ENCODE measurements around the gene CTXND1.
"Not testable (repeated sequence)": the region's sequence is repeated elsewhere in the genome, so short reads cannot be mapped to it uniquely, and the experiment has no call there.

The CTXND1 gene

GRCh38 chr15:80252121-80252518, at the start of gene CTXND1:
Gene CTXND1, minus strand, starts transcription at chr15:80252213. Its CDS starts 50,264 bp downstream, at chr15:80201949.
- no peak for DNase-seq

- no peak for DNase-seq
Observed at GRCh38 chr15:80301472-80301871, 49.5 kb upstream of the CTXND1 start.

GRCh38 chr15:80295777-80296176, 43.8 kb upstream of the CTXND1 start:
- not testable (repeated sequence) for DNase-seq

GRCh38 chr15:80292079-80292478, 40.1 kb upstream of the CTXND1 start:
- DNase-seq = no peak

- DNase-seq = not testable (repeated sequence)
Observed at GRCh38 chr15:80290891-80291290, 38.9 kb upstream of the CTXND1 start.

- no peak for DNase-seq
Observed at GRCh38 chr15:80289528-80290495, 37.8 kb upstream of the CTXND1 start.

GRCh38 chr15:80288131-80288530, 36.1 kb upstream of the CTXND1 start:
- DNase-seq = no peak

GRCh38 chr15:80286055-80286454, 34.0 kb upstream of the CTXND1 start:
- no peak for DNase-seq

- no peak for DNase-seq
Observed at GRCh38 chr15:80285379-80285778, 33.4 kb upstream of the CTXND1 start.

GRCh38 chr15:80283531-80283930, 31.5 kb upstream of the CTXND1 start:
- DNase-seq = no peak

- DNase-seq = no peak
Observed at GRCh38 chr15:80277147-80277546, 25.1 kb upstream of the CTXND1 start.

GRCh38 chr15:80275961-80276360, 23.9 kb upstream of the CTXND1 start:
- no peak for DNase-seq

GRCh38 chr15:80274996-80275395, 23.0 kb upstream of the CTXND1 start:
- no peak for DNase-seq

- no peak for DNase-seq
Observed at GRCh38 chr15:80274554-80274953, 22.5 kb upstream of the CTXND1 start.

GRCh38 chr15:80272987-80273386, 21.0 kb upstream of the CTXND1 start:
- DNase-seq = no peak

- no peak for DNase-seq
Observed at GRCh38 chr15:80270472-80270871, 18.5 kb upstream of the CTXND1 start.

GRCh38 chr15:80268101-80268500, 16.1 kb upstream of the CTXND1 start:
- DNase-seq = no peak

- DNase-seq = no peak
Observed at GRCh38 chr15:80267658-80268057, 15.6 kb upstream of the CTXND1 start.

- DNase-seq = no peak
Observed at GRCh38 chr15:80266745-80267144, 14.7 kb upstream of the CTXND1 start.

- no peak for DNase-seq
Observed at GRCh38 chr15:80266113-80266512, 14.1 kb upstream of the CTXND1 start.

- DNase-seq = no peak
Observed at GRCh38 chr15:80265021-80265420, 13.0 kb upstream of the CTXND1 start.

GRCh38 chr15:80264031-80264430, 12.0 kb upstream of the CTXND1 start:
- no peak for DNase-seq

GRCh38 chr15:80260551-80260950, 8.5 kb upstream of the CTXND1 start:
- DNase-seq = no peak

GRCh38 chr15:80259942-80260510, 8.0 kb upstream of the CTXND1 start:
- no peak for DNase-seq

All from hematopoietic multipotent progenitor cell treated with erythropoietin and hydrocortisone succinate and interleukin-3 and kit ligand, for 8 days (in vitro differentiated cells).